ENCODE measurements around the gene UST.
"Not testable (repeated sequence)": the region's sequence is repeated elsewhere in the genome, so short reads cannot be mapped to it uniquely, and the experiment has no call there.

DNA sequence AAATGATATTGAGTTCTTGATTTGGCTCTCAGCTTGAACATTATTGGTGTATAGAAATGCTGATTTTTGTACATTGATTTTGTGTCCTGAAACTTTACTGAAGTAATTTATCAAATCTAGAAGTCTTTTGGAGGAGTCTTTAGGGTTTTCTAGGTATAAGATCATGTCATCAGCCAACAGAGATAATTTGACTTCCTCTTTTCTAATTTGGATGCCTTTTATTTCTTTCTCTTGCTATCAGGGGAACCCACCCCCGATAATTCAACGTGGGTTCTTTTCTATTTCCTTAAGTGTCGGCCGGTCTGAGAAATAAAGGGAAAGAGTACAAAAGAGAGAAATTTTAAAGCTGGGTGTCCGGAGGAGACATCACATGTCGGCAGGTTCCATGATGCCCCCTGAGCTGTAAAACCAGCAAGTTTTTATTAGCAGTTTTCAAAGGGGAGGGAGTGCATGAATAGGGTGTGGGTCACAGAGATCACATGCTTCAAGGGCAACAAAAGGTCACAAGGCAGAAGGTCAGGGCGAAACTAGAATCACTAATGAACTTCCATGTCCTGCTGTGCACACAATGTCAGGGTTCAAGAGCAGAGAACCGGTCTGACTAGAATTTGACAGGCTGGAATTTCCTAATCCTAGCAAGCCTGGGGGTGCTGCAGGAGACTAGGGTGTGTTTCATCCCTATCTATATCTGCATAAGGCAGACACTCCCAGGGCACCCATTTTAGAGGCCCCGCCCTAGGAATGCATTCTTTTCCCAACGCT, 17.6 kb downstream of the UST start:
- TF ChIP-seq, protein P1, sequence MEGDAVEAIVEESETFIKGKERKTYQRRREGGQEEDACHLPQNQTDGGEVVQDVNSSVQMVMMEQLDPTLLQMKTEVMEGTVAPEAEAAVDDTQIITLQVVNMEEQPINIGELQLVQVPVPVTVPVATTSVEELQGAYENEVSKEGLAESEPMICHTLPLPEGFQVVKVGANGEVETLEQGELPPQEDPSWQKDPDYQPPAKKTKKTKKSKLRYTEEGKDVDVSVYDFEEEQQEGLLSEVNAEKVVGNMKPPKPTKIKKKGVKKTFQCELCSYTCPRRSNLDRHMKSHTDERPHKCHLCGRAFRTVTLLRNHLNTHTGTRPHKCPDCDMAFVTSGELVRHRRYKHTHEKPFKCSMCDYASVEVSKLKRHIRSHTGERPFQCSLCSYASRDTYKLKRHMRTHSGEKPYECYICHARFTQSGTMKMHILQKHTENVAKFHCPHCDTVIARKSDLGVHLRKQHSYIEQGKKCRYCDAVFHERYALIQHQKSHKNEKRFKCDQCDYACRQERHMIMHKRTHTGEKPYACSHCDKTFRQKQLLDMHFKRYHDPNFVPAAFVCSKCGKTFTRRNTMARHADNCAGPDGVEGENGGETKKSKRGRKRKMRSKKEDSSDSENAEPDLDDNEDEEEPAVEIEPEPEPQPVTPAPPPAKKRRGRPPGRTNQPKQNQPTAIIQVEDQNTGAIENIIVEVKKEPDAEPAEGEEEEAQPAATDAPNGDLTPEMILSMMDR (IDR thresholded peaks at IDR 0.05; ENCODE audit: insufficient read depth, low read length, poor library complexity, severe bottlenecking) = not testable (repeated sequence)
- TF ChIP-seq EZH2phosphoT487 (conservative IDR thresholded peaks at IDR 0.05; ENCODE audit: low read length) = not testable (repeated sequence)

All from SU-DHL-6 (cell line).